Esophagus squamous epithelium (tissue), 5 donors: ENCODE data around the gene GALNT2. TPM values are rescaled to one million over a fixed set of nuclear protein-coding genes. Genes with fewer than 3 reads are reported as not detected.

ENCODE experiments used
- DNase-seq: peaks from one replicate; lab custom pipeline; 2025; lab: John Stamatoyannopoulos, UW
- H3K27ac ChIP-seq, 4 donors: fragments of 200-600 bp; sonication (generic); one replicate each; pipeline ENCODE4 v1.5.1; 2016 to 2019; ENCODE audit warnings: mild to moderate bottlenecking in 1 of 4
- H3K27me3 ChIP-seq, 4 donors: fragments of 200-600 bp; sonication (generic); 1 replicate in 3 of 4; 2 replicates in 1 of 4; pipeline versions ENCODE4 v1.5.1 to v1.6.0; 2017 to 2021; ENCODE audit warnings: antibody characterized with exemption in 1 of 4
- H3K36me3 ChIP-seq, 3 donors: fragments of 200-600 bp; sonication (generic); one replicate each; pipeline ENCODE4 v1.5.1; 2016 to 2019
- H3K4me1 ChIP-seq, 3 donors: fragments of 200-600 bp; sonication (generic); one replicate each; pipeline ENCODE4 v1.5.1; 2017 to 2019
- H3K4me3 ChIP-seq, 4 donors: fragments of 200-600 bp; sonication (generic); 1 replicate in 3 of 4; 2 replicates in 1 of 4; pipeline ENCODE4 v1.5.1; 2016 to 2019; ENCODE audit warnings: mild to moderate bottlenecking in 2 of 4, moderate library complexity in 1 of 4
- H3K9me3 ChIP-seq, 3 donors: fragments of 200-600 bp; sonication (generic); one replicate each; pipeline ENCODE4 v1.5.1; 2016 to 2019
- POLR2A ChIP-seq, 4 donors: fragments of 450-650 bp; IDR thresholded peaks; one replicate each; pipeline ENCODE4 v1.6.1; 2017; ENCODE audit warnings: antibody characterized with exemption in 4 of 4, mild to moderate bottlenecking in 4 of 4, moderate library complexity in 3 of 4
- WGBS, 2 donors: methylation state at CpG; one replicate each; pipeline ENCODE4 v1.1.5; 2018; 5-methylcytosine and 5-hydroxymethylcytosine counted together
- intact Hi-C: fragments of 100-400 bp; cut with DNase I; formaldehyde crosslinking; loops from one replicate; pipeline ENCODE4 v1.15.0; 2022
- total RNA-seq, 4 donors: library from RNA; depleted of rRNA; stranded (reverse); fragments of >200 nt; gene quantifications; one replicate each; pipeline ENCODE4 v1.1.0, GENCODE V29; 2016
- TF ChIP-seq, protein P1 (sequence below), 6 experiments: fragments of 450-650 bp in 4 of 6; fragments of 200-600 bp in 2 of 6; sonication (generic) in 2 of 6; IDR thresholded peaks; one replicate each; pipeline ENCODE4 v1.5.1; 2016 to 2019; ENCODE audit warnings: antibody characterized with exemption in 6 of 6, mild to moderate bottlenecking in 4 of 6, moderate library complexity in 4 of 6
- donor health status: DM: yes; HTN: yes; CAD: no.

GALNT2 gene
- total RNA-seq, 4 donors from 2014 or later = 25.8 to 36.2 (median 31.0) TPM

DNA sequence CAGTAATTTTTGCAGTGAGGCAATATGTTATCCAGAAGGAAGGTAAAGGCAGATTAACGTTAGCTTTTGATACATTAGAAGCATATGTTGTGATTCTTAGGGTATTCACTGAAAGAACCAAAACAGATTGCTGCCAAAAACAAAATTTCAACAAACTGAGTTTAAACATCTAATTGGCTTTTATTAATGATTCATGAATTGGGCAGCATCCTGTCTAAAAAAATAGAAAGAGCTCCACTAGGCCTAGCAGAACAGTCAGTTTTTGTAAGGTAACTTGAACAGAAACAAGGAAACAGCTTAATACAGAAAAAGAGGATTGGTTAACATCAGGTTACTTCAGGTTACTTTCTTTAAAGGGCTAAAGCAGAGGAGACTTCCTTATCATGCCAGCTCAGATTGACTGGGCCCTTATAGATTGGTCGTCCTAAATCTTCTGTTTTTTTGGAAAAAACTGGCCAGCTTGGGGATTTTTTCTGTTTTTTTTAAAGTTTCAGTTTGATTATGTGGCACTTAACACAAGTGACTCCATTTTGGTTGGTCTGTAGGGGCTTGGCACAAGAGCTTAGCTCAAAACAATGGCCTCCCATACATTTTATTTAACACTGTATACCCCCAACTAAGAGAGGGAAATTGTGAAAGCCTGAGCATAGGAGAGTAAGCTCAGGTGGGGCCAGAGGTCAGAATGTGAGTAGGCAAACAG lies 36.8 kb upstream of the GALNT2 start:
- Histone ChIP-seq H3K27ac (no peak overlapping the region), H3K9me3 (peaks cover 0 to 8% (median 0%) of the 10 kb centered on the region in 3 donors), H3K4me3 (no peak overlapping the region), H3K27me3 (no peaks in the 10 kb centered on the region), H3K36me3 (no peaks in the 10 kb centered on the region), H3K4me1 (no peaks in the 10 kb centered on the region)
- 80 to 84% methylated on average over 2 of the region's 2 CpGs for WGBS, 2 donors
- intact Hi-C loops = no loop called here
- no peak for DNase-seq
- TF ChIP-seq, protein P1, sequence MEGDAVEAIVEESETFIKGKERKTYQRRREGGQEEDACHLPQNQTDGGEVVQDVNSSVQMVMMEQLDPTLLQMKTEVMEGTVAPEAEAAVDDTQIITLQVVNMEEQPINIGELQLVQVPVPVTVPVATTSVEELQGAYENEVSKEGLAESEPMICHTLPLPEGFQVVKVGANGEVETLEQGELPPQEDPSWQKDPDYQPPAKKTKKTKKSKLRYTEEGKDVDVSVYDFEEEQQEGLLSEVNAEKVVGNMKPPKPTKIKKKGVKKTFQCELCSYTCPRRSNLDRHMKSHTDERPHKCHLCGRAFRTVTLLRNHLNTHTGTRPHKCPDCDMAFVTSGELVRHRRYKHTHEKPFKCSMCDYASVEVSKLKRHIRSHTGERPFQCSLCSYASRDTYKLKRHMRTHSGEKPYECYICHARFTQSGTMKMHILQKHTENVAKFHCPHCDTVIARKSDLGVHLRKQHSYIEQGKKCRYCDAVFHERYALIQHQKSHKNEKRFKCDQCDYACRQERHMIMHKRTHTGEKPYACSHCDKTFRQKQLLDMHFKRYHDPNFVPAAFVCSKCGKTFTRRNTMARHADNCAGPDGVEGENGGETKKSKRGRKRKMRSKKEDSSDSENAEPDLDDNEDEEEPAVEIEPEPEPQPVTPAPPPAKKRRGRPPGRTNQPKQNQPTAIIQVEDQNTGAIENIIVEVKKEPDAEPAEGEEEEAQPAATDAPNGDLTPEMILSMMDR (IDR thresholded peaks at IDR 0.05) = no peak
- TF ChIP-seq POLR2A (IDR thresholded peaks at IDR 0.05) = no peak

DNA sequence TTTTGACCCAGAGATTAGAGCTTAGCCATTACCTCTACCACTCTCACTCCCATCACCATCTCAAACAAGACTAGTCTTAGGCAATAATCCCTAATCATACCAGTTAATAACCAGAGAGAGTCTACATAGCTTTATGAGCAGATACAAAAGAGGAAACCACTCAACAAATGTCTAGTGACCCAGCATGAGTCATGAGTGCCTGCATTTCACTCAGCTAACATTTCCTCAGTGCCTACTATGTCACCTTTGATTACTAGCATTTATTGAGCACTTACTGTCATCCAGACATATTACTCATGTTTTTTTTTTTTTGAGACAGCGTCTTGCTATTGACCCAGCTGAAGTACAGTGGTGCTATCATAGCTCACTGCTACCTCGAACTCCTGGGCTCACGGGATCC lies 35.9 kb upstream of the GALNT2 start:
- Histone ChIP-seq H3K27ac (no peak overlapping the region), H3K4me3 (no peak overlapping the region), H3K4me1 (no peaks in the 10 kb centered on the region), H3K9me3 (peaks cover 0 to 11% (median 0%) of the 10 kb centered on the region in 3 donors), H3K27me3 (no peaks in the 10 kb centered on the region), H3K36me3 (no peaks in the 10 kb centered on the region)
- TF ChIP-seq, protein P1 (IDR thresholded peaks at IDR 0.05) = no peak
- TF ChIP-seq POLR2A (IDR thresholded peaks at IDR 0.05) = no peak
- intact Hi-C loops = no loop called here
- DNase-seq = no peak
- WGBS, 2 donors = 66 to 70% methylated on average over 3 of the region's 3 CpGs

DNA sequence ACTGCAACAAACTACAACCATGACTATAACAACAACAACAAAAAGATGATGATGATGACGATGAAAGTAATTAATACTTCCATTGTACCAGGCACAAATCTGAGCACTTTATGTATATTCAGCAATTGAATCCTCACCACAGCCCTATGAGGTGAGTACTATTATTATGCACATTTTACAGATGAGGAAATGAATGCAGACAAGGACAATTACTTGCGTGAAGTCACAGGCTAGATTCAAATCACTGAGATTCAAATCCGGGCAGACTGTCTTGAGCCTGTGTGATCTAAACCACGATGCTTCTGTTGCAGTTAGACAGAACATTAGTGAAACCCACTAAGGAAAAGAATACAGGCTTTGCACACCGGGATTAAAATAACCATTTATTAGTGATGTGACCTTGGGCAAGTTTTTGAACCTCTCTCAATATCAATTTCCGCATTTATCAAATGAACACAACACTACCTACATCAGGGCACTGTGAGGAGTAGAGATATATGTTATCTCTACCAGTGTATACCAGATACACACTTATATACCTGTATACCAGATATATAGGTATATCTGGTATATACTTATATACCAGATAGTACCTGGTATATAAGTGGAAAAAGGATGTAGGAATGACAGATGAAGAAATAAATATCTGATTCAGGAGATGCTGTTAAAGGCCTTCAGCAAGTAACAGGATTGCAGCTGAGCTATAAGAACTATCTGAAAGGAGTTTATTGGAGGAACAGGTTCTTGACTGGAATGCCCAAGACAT lies 34.3 kb upstream of the GALNT2 start:
- WGBS, 2 donors = 81 to 86% methylated on average over 6 of the region's 6 CpGs
- intact Hi-C loops = no loop called here
- TF ChIP-seq, protein P1 (IDR thresholded peaks at IDR 0.05) = no peak
- no peak for TF ChIP-seq POLR2A (IDR thresholded peaks at IDR 0.05)
- Histone ChIP-seq H3K27me3 (no peaks in the 10 kb centered on the region), H3K9me3 (peaks cover 0 to 6% (median 0%) of the 10 kb centered on the region in 3 donors), H3K4me3 (no peak overlapping the region), H3K27ac (no peak overlapping the region), H3K36me3 (no peaks in the 10 kb centered on the region), H3K4me1 (no peaks in the 10 kb centered on the region)
- DNase-seq = no peak

DNA sequence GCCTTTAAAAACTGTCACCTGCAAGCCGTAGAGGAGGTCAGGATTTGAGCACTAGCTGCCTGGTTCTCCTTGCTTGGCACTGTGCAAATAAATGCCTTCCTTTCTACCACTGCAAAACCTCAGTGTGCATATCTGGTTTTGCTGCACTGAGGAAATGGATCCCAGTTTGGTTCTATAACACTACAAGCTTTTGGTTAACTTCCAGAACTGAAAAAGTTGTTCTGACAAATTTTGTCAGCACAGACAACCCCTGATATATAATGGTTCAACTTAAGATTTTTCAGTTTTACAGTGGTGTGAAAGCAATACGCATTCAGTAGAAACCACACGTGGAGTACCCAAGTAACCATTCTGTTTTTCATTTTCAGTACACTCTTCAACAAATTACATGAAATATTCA lies 29.8 kb upstream of the GALNT2 start:
- H3K27me3 ChIP-seq = no peaks in the 10 kb centered on the region
- no peak overlapping the region for H3K4me3 ChIP-seq
- H3K4me1 ChIP-seq = no peaks in the 10 kb centered on the region
- no peak for TF ChIP-seq POLR2A (IDR thresholded peaks at IDR 0.05)
- TF ChIP-seq, protein P1 (IDR thresholded peaks at IDR 0.05) = no peak
- WGBS, 2 donors = 63 to 65% methylated on average over 3 of the region's 3 CpGs
- DNase-seq = no peak
- H3K36me3 ChIP-seq = no peaks in the 10 kb centered on the region
- intact Hi-C loops = no loop called here
- H3K27ac ChIP-seq = no peak overlapping the region
- peaks cover 0 to 6% (median 0%) of the 10 kb centered on the region in 3 donors for H3K9me3 ChIP-seq

DNA sequence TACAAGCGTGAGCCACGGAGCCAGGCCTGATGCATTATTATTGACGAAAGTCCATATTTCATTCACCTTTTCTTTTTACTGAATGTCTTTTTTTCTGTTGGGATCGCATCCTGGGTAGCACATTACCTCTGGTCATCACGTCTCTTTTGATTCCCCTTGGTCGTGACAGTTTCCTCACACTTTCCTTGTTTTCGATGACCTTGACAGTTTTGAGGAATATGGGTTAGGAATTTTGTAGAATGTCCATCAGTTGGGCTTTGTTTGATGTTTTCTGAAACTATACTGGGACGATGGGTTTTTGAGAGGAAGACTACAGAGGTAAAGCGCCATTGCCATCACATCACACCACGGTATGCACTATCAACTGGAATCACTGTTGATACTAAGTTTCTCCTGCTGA lies 26.6 kb upstream of the GALNT2 start:
- Histone ChIP-seq H3K4me1 (no peaks in the 10 kb centered on the region), H3K9me3 (peaks cover 0 to 6% (median 0%) of the 10 kb centered on the region in 3 donors), H3K4me3 (no peak overlapping the region), H3K27me3 (peaks cover 0 to 6% (median 0%) of the 10 kb centered on the region in 4 donors), H3K36me3 (no peaks in the 10 kb centered on the region), H3K27ac (no peak overlapping the region)
- no peak for TF ChIP-seq POLR2A (IDR thresholded peaks at IDR 0.05)
- TF ChIP-seq, protein P1 (IDR thresholded peaks at IDR 0.05) = no peak
- WGBS, 2 donors = 92 to 93% methylated on average over 10 of the region's 10 CpGs
- intact Hi-C loops = no loop called here
- DNase-seq = no peak
